ENCODE results near the gene SCARB1.

The SCARB1 gene

DNA sequence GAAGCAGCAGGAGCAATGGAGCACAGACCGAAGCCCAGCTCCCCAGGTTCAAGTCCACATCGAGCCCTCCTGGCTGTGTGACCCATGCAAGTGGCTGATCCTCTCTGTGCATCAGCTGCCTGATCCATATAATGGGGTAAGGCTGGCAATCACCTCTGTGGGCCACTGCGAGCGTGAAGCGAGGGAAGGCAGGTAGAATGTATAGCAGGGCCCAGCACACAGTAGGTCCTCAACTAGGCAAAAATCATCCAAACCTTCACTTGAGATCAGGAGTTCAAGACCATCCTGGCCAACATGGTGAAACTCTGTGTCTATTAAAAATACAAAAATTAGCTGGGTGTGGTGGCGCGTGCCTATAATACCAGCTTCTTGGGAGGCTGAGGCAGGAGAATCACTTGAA lies 102.6 kb downstream of the SCARB1 start:
- no peak overlapping the region for H2AFZ ChIP-seq (ENCODE audit: low read length)
- H3K4me2 ChIP-seq (ENCODE audit: low read depth, low read length): no peak overlapping the region
- H3K4me3 ChIP-seq (ENCODE audit: low read length): no peak overlapping the region
- H3K9me2 ChIP-seq (replicated peaks; ENCODE audit: insufficient read depth, low read length): no peaks in the 10 kb centered on the region
- H3K27me3 ChIP-seq (replicated peaks; ENCODE audit: insufficient read depth, low read length): no peaks in the 10 kb centered on the region
- DNase-seq: no peak
- H3K9ac ChIP-seq (ENCODE audit: low read length): no peak overlapping the region
- H3F3A ChIP-seq (ENCODE audit: insufficient read depth, low read length): no peaks in the 10 kb centered on the region
- H4K20me1 ChIP-seq (ENCODE audit: insufficient read depth, low read length): no peaks in the 10 kb centered on the region
- no peaks in the 10 kb centered on the region for H3K9me3 ChIP-seq (replicated peaks; ENCODE audit: insufficient read depth, low read length)
- H3K4me1 ChIP-seq (ENCODE audit: low read length): no peaks in the 10 kb centered on the region
- TF ChIP-seq EZH2phosphoT487 (IDR thresholded peaks at IDR 0.05; ENCODE audit: low read length) (no peak), EZH2 (optimal IDR thresholded peaks at IDR 0.05; ENCODE audit: low read depth, low read length) (no peak)
- TF ChIP-seq, protein P1, sequence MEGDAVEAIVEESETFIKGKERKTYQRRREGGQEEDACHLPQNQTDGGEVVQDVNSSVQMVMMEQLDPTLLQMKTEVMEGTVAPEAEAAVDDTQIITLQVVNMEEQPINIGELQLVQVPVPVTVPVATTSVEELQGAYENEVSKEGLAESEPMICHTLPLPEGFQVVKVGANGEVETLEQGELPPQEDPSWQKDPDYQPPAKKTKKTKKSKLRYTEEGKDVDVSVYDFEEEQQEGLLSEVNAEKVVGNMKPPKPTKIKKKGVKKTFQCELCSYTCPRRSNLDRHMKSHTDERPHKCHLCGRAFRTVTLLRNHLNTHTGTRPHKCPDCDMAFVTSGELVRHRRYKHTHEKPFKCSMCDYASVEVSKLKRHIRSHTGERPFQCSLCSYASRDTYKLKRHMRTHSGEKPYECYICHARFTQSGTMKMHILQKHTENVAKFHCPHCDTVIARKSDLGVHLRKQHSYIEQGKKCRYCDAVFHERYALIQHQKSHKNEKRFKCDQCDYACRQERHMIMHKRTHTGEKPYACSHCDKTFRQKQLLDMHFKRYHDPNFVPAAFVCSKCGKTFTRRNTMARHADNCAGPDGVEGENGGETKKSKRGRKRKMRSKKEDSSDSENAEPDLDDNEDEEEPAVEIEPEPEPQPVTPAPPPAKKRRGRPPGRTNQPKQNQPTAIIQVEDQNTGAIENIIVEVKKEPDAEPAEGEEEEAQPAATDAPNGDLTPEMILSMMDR (IDR thresholded peaks at IDR 0.05; ENCODE audit: low read length): no peak
- H3K27ac ChIP-seq (ENCODE audit: low read length): no peak overlapping the region
- no peaks in the 10 kb centered on the region for H3K79me2 ChIP-seq (ENCODE audit: low read length)
- no peaks in the 10 kb centered on the region for H3K36me3 ChIP-seq (replicated peaks; ENCODE audit: insufficient read depth, low read length)

- no peaks in the 10 kb centered on the region for H4K20me1 ChIP-seq (ENCODE audit: insufficient read depth, low read length)
- DNase-seq: no peak
- H3K36me3 ChIP-seq (replicated peaks; ENCODE audit: insufficient read depth, low read length): no peaks in the 10 kb centered on the region
- H3K27ac ChIP-seq (ENCODE audit: low read length): no peak overlapping the region
- no peaks in the 10 kb centered on the region for H3K9me2 ChIP-seq (replicated peaks; ENCODE audit: insufficient read depth, low read length)
- H3K27me3 ChIP-seq (replicated peaks; ENCODE audit: insufficient read depth, low read length): no peaks in the 10 kb centered on the region
- no peak overlapping the region for H3K4me2 ChIP-seq (ENCODE audit: low read depth, low read length)
- H3K9ac ChIP-seq (ENCODE audit: low read length): no peak overlapping the region
- no peaks in the 10 kb centered on the region for H3K9me3 ChIP-seq (replicated peaks; ENCODE audit: insufficient read depth, low read length)
- H3K4me3 ChIP-seq (ENCODE audit: low read length): no peak overlapping the region
- TF ChIP-seq EZH2phosphoT487 (IDR thresholded peaks at IDR 0.05; ENCODE audit: low read length): no peak
- no peak for TF ChIP-seq EZH2 (optimal IDR thresholded peaks at IDR 0.05; ENCODE audit: low read depth, low read length)
- TF ChIP-seq, protein P1 (IDR thresholded peaks at IDR 0.05; ENCODE audit: low read length): no peak
- peaks cover 1% of the 10 kb centered on the region; the same call in 1 of the 2 replicates for H3F3A ChIP-seq (ENCODE audit: insufficient read depth, low read length)
- peaks cover 4% of the 10 kb centered on the region; the same call in 1 of the 2 replicates for H3K4me1 ChIP-seq (ENCODE audit: low read length)
- no peaks in the 10 kb centered on the region for H3K79me2 ChIP-seq (ENCODE audit: low read length)
- H2AFZ ChIP-seq (ENCODE audit: low read length): no peak overlapping the region
These were observed 103.1 kb downstream of the SCARB1 start for GRCh38 chr12:124760560-124760959.

- H3K4me1 ChIP-seq (ENCODE audit: low read length): peaks cover 10% of the 10 kb centered on the region; the same call in 1 of the 2 replicates
- no peak overlapping the region for H3K4me2 ChIP-seq (ENCODE audit: low read depth, low read length)
- H3K36me3 ChIP-seq (replicated peaks; ENCODE audit: insufficient read depth, low read length): no peaks in the 10 kb centered on the region
- peaks cover 7% of the 10 kb centered on the region for H3F3A ChIP-seq (ENCODE audit: insufficient read depth, low read length)
- no peaks in the 10 kb centered on the region for H3K79me2 ChIP-seq (ENCODE audit: low read length)
- no peak overlapping the region for H2AFZ ChIP-seq (ENCODE audit: low read length)
- no peaks in the 10 kb centered on the region for H4K20me1 ChIP-seq (ENCODE audit: insufficient read depth, low read length)
- H3K9me3 ChIP-seq (replicated peaks; ENCODE audit: insufficient read depth, low read length): no peaks in the 10 kb centered on the region
- H3K27me3 ChIP-seq (replicated peaks; ENCODE audit: insufficient read depth, low read length): no peaks in the 10 kb centered on the region
- no peak for TF ChIP-seq EZH2phosphoT487 (IDR thresholded peaks at IDR 0.05; ENCODE audit: low read length)
- no peak for TF ChIP-seq EZH2 (optimal IDR thresholded peaks at IDR 0.05; ENCODE audit: low read depth, low read length)
- TF ChIP-seq, protein P1 (IDR thresholded peaks at IDR 0.05; ENCODE audit: low read length): no peak
- no peaks in the 10 kb centered on the region for H3K9me2 ChIP-seq (replicated peaks; ENCODE audit: insufficient read depth, low read length)
- H3K27ac ChIP-seq (ENCODE audit: low read length): no peak overlapping the region
- no peak overlapping the region for H3K9ac ChIP-seq (ENCODE audit: low read length)
- no peak for DNase-seq
- H3K4me3 ChIP-seq (ENCODE audit: low read length): no peak overlapping the region
These were observed 103.7 kb downstream of the SCARB1 start for GRCh38 chr12:124759841-124760503.
